ENCODE measurements around the gene METTL13. TPM values are rescaled to one million over a fixed set of nuclear protein-coding genes. Genes with fewer than 3 reads are reported as not detected.

METTL13 gene
- total RNA-seq, 1 experiment from 2014 or later = 115 TPM

DNA sequence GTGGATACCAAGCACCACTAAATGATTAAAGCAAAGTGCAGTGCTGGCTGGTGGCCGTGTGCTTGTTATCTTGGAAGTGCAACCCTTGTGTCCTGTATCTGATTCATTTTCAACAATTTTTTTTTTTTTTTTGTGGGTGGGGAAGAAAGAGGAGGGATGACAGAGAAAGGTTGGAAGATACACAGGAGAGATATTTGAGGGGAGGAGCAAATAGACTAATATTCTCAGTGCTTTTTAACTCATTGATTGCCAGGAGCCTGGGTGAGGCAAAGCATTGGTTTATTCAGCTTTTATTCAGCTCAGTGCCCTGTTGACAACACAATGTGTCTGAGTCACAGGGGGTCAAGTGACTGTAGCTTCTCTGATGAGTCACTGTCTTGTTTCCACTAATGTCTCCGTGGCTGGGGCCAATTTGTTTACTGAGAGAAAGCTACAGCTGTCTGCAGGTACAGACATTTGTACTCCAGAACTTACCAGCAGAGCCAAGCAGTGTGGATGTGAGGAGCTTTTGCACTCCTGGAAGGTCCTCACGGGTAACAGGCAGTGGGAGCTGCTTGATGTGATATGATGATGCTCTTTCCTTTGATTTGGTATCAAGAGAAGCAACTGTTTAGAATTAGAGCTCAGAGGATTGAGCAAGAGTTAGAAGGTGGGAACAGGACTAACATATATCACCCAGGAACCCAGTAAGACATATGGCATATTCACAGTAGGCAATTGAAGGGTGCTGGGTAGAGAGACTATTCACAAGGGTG is 36.2 kb downstream of the METTL13 start:
- POLR2A ChIA-PET (ENCODE audit: unreplicated experiment) = interaction anchor here (0.6 kb wide), 2 partner anchors 13 to 1385 kb away, joined by 4 read pairs; no protein-coding TSS in a partner anchor
- intact Hi-C loops (cut with micrococcal nuclease) = loop anchor here (1.0 kb wide), 1 partner anchor 75 kb away; the partner anchor contains the start of gene VAMP4
- CTCF ChIA-PET = interaction anchor here (0.7 to 1.5 kb wide), 5 partner anchors 17 to 504 kb away, joined by 4 to 8 read pairs (median 5); partner anchors contain the start of gene FMO4

GRCh38 chr1:171819946-171820345 is 38.5 kb downstream of the METTL13 start:
- no peak overlapping the region for H3K4me2 ChIP-seq (ENCODE audit: low read length)
- no peaks in the 10 kb centered on the region for H4K20me1 ChIP-seq (ENCODE audit: low read length)
- ChIA-PET POLR2A (ENCODE audit: unreplicated experiment) (no interaction called here), CTCF (no interaction called here)
- no peak for DNase-seq
- H2AFZ ChIP-seq (ENCODE audit: low read length) = no peak overlapping the region
- no peak for ATAC-seq
- H3K27me3 ChIP-seq (ENCODE audit: low read length) = peaks cover 11% of the 10 kb centered on the region; the same call in 1 of the 2 replicates
- H3K4me1 ChIP-seq (ENCODE audit: insufficient read depth, low read length) = peaks cover 16% of the 10 kb centered on the region
- no peaks in the 10 kb centered on the region for H3K9me3 ChIP-seq (ENCODE audit: low read length)
- H3K36me3 ChIP-seq (ENCODE audit: low read depth, low read length) = no peaks in the 10 kb centered on the region
- H3K9ac ChIP-seq (ENCODE audit: low read length) = no peak overlapping the region
- BruUV-seq (replicated peaks) = no TSS peak
- intact Hi-C loops (cut with micrococcal nuclease) = no loop called here
- no peak overlapping the region for H3K27ac ChIP-seq (ENCODE audit: low read length)
- H3K79me2 ChIP-seq (ENCODE audit: low read length) = no peaks in the 10 kb centered on the region
- H3K4me3 ChIP-seq (ENCODE audit: low read length) = no peak overlapping the region
- TF ChIP-seq CTCF (conservative IDR thresholded peaks at IDR 0.05; ENCODE audit: low read depth, low read length) (no peak), EZH2 (IDR thresholded peaks at IDR 0.05; ENCODE audit: low read length, unreplicated experiment) (no peak), EZH2phosphoT487 (IDR thresholded peaks at IDR 0.05; ENCODE audit: borderline replicate concordance, low read length) (no peak)
- peaks cover 4% of the 10 kb centered on the region; the same call in 1 of the 2 replicates for H3K9me2 ChIP-seq (replicated peaks; ENCODE audit: low read length)
- no peaks in the 10 kb centered on the region for H3F3A ChIP-seq (ENCODE audit: low read length, unreplicated experiment)

More for the DNA sequence above, 36.2 kb downstream of the METTL13 start:
- Histone ChIP-seq H3K36me3 (ENCODE audit: low read depth, low read length) (no peaks in the 10 kb centered on the region), H3K4me3 (ENCODE audit: low read length) (no peak overlapping the region), H2AFZ (ENCODE audit: low read length) (no peak overlapping the region), H3K4me1 (ENCODE audit: insufficient read depth, low read length) (peaks cover 16% of the 10 kb centered on the region), H3F3A (ENCODE audit: low read length, unreplicated experiment) (no peaks in the 10 kb centered on the region), H3K27me3 (ENCODE audit: low read length) (no peaks in the 10 kb centered on the region), H3K79me2 (ENCODE audit: low read length) (no peaks in the 10 kb centered on the region), H3K9me2 (replicated peaks; ENCODE audit: low read length) (no peaks in the 10 kb centered on the region), H3K27ac (ENCODE audit: low read length) (peak overlapping the region; percentile 3), H3K9me3 (ENCODE audit: low read length) (no peaks in the 10 kb centered on the region), H3K4me2 (ENCODE audit: low read length) (peak overlapping the region; percentile 47), H3K9ac (ENCODE audit: low read length) (no peak overlapping the region), H4K20me1 (ENCODE audit: low read length) (no peaks in the 10 kb centered on the region)
- DNase-seq = peak; percentile 99
- BruUV-seq (replicated peaks) = no TSS peak
- TF ChIP-seq CTCF (conservative IDR thresholded peaks at IDR 0.05; ENCODE audit: low read depth, low read length) (no peak), EZH2phosphoT487 (IDR thresholded peaks at IDR 0.05; ENCODE audit: borderline replicate concordance, low read length) (no peak), EZH2 (IDR thresholded peaks at IDR 0.05; ENCODE audit: low read length, unreplicated experiment) (no peak)
- ATAC-seq = peak; percentile 99

DNA sequence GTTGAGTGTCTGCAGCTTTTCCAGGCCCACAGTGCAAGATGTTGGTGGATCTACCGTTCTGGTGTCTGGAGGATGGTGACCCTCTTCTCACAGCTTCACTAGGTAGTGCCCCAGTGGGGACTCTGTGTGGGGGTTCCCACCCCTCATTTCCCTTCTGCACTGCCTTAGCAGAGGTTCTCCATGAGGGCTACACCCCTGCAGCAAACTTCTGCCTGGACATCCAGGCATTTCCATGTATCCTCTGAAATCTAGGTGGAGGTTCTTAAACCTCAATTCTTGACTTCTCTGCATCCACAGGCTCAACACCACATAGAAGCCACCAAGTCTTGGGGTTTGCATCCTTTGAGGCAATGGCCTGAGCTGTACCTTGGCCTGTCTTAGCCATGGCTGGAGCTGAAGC is 45.5 kb downstream of the METTL13 start:
- Histone ChIP-seq H4K20me1 (ENCODE audit: low read length) (no peaks in the 10 kb centered on the region), H3K9ac (ENCODE audit: low read length) (no peak overlapping the region), H3K27ac (ENCODE audit: low read length) (no peak overlapping the region), H3F3A (ENCODE audit: low read length, unreplicated experiment) (no peaks in the 10 kb centered on the region), H2AFZ (ENCODE audit: low read length) (no peak overlapping the region), H3K27me3 (ENCODE audit: low read length) (peaks cover 24% of the 10 kb centered on the region), H3K4me1 (ENCODE audit: insufficient read depth, low read length) (no peaks in the 10 kb centered on the region), H3K9me3 (ENCODE audit: low read length) (peaks cover 12% of the 10 kb centered on the region; the same call in 1 of the 2 replicates), H3K9me2 (replicated peaks; ENCODE audit: low read length) (peaks cover 4% of the 10 kb centered on the region; the same call in 1 of the 2 replicates), H3K79me2 (ENCODE audit: low read length) (no peaks in the 10 kb centered on the region), H3K36me3 (ENCODE audit: low read depth, low read length) (no peaks in the 10 kb centered on the region), H3K4me2 (ENCODE audit: low read length) (no peak overlapping the region), H3K4me3 (ENCODE audit: low read length) (no peak overlapping the region)
- BruUV-seq (replicated peaks) = no TSS peak
- no peak for ATAC-seq
- CTCF ChIA-PET = no interaction called here
- no peak for DNase-seq
- POLR2A ChIA-PET (ENCODE audit: unreplicated experiment) = no interaction called here
- no peak for TF ChIP-seq EZH2phosphoT487 (IDR thresholded peaks at IDR 0.05; ENCODE audit: borderline replicate concordance, low read length)
- TF ChIP-seq EZH2 (IDR thresholded peaks at IDR 0.05; ENCODE audit: low read length, unreplicated experiment) = no peak
- TF ChIP-seq CTCF (conservative IDR thresholded peaks at IDR 0.05; ENCODE audit: low read depth, low read length) = no peak
- intact Hi-C loops (cut with micrococcal nuclease) = no loop called here
